GM12878 (cell line): Measurements from ENCODE around the gene CD34. TPM values are rescaled to one million over a fixed set of nuclear protein-coding genes. Genes with fewer than 3 reads are reported as not detected.

Source experiments
- ATAC-seq: fragments of 200-7000 bp; cut with Tn5 transposase; 3 replicates; pipeline ENCODE4 v1.9.1; 2020; ENCODE audit warnings: mild to moderate bottlenecking, moderate library complexity
- BruUV-seq: library from RNA; stranded (reverse); fragments of 400-500 nt; replicated peaks from 2 replicates; lab custom pipeline; 2021; lab: Mats Ljungman, UMichigan
- CTCF ChIA-PET: fragments of 300-600 bp; sonication (Branson Sonifier 250); formaldehyde crosslinking; extraction: SDS; loops from one replicate; lab custom pipeline; 2021; ENCODE audit warnings: inconsistent platforms; lab: Yijun Ruan, JAX
- POLR2A ChIA-PET: fragments of 350-600 bp; formaldehyde crosslinking; extraction: SDS; loops from one replicate; lab custom pipeline; 2021; ENCODE audit warnings: inconsistent platforms; lab: Charles Lee
- RAD21 ChIA-PET: fragments of 300-600 bp; sonication (Branson Sonifier 250); formaldehyde crosslinking; loops from one replicate; lab custom pipeline; 2023; ENCODE audit warnings: antibody characterized with exemption; ENCODE audit not compliant: unreplicated experiment; lab: Charles Lee
- SMC1A ChIA-PET: fragments of 300-600 bp; sonication (Branson Sonifier 250); formaldehyde crosslinking; loops from one replicate; lab custom pipeline; 2023; ENCODE audit not compliant: unreplicated experiment, uncharacterized antibody; lab: Charles Lee
- DNase-seq: peaks from one replicate; pipeline ENCODE4 v3.0.0-alpha.2; 2011; ENCODE audit warnings: low read depth, low spot score
- FAIRE-seq: peaks from 3 replicates; lab custom pipeline; 2011; peaks lifted over from hg19 to GRCh38; lab: Jason Lieb, UNC
- H2AFZ ChIP-seq: 2 replicates; pipeline ENCODE4 v1.6.0; 2011; ENCODE audit warnings: low read depth, low read length, control low read depth; ENCODE audit not compliant: control insufficient read depth
- H3K27ac ChIP-seq: 2 replicates; pipeline ENCODE4 v1.5.1; 2011; ENCODE audit warnings: control low read depth; ENCODE audit not compliant: control insufficient read depth, insufficient read depth
- H3K27me3 ChIP-seq, 2 experiments: replicated peaks in 1 of 2; 2 replicates each; pipeline versions ENCODE4 v1.6.0 to v1.6.1; 2011; ENCODE audit warnings: low read length in 1 of 2; ENCODE audit not compliant: control insufficient read depth in 2 of 2, insufficient read depth in 2 of 2
- H3K36me3 ChIP-seq, 2 experiments: 2 replicates each; pipeline ENCODE4 v1.5.1; 2011; ENCODE audit warnings: low read length in 1 of 2; ENCODE audit not compliant: control insufficient read depth in 2 of 2, insufficient read depth in 2 of 2
- H3K4me1 ChIP-seq: 2 replicates; pipeline ENCODE4 v1.6.1; 2011; ENCODE audit warnings: mild to moderate bottlenecking, low read length, moderate library complexity, mixed read lengths; ENCODE audit not compliant: control insufficient read depth, insufficient read depth
- H3K4me2 ChIP-seq: 2 replicates; pipeline ENCODE4 v1.6.0; 2011; ENCODE audit warnings: control low read depth; ENCODE audit not compliant: control insufficient read depth, insufficient read depth
- H3K4me3 ChIP-seq: fragments of 200-600 bp; sonication (generic); 2 replicates; pipeline ENCODE4 v1.5.1; 2016
- H3K79me2 ChIP-seq: 2 replicates; pipeline ENCODE4 v1.6.0; 2011; ENCODE audit warnings: low read length; ENCODE audit not compliant: control insufficient read depth, insufficient read depth
- H3K9ac ChIP-seq: 2 replicates; pipeline ENCODE4 v1.8.0; 2011; ENCODE audit warnings: low read length, control low read depth, mixed read lengths; ENCODE audit not compliant: control insufficient read depth, insufficient read depth
- H3K9me3 ChIP-seq: replicated peaks from 3 replicates; pipeline ENCODE4 v1.5.1; 2011; ENCODE audit warnings: mild to moderate bottlenecking, low read length; ENCODE audit not compliant: control insufficient read depth, insufficient read depth
- H4K20me1 ChIP-seq: 2 replicates; pipeline ENCODE4 v1.6.0; 2011; ENCODE audit not compliant: control insufficient read depth, insufficient read depth
- BACH1 ChIP-seq: fragments of 450-650 bp; IDR thresholded peaks from 2 replicates; pipeline ENCODE4 v1.6.1; 2017; ENCODE audit warnings: mild to moderate bottlenecking, borderline replicate concordance
- IRF4 ChIP-seq: IDR thresholded peaks from 2 replicates; pipeline ENCODE4 v1.6.1; 2011; ENCODE audit warnings: low read depth, low read length
- MXI1 ChIP-seq: fragments of 150-350 bp; IDR thresholded peaks from 2 replicates; pipeline ENCODE4 v1.6.1; 2011; ENCODE audit warnings: low read depth, mild to moderate bottlenecking, inconsistent platforms, low read length, improper control_type of control experiment
- NFIC ChIP-seq: IDR thresholded peaks from 2 replicates; pipeline ENCODE4 v1.6.1; 2012; ENCODE audit warnings: low read depth, mild to moderate bottlenecking, inconsistent platforms, low read length, moderate library complexity
- POU2F2 ChIP-seq: IDR thresholded peaks from 3 replicates; pipeline ENCODE4 v1.6.1; 2011; ENCODE audit warnings: low read depth, mild to moderate bottlenecking, low read length, borderline replicate concordance
- WGBS: methylation state at CpG from one replicate; pipeline ENCODE4 v1.1.6; 2016; ENCODE audit warnings: low lambda C conversion rate; ENCODE audit not compliant: insufficient replicate concordance, insufficient coverage; ENCODE audit errors: missing lambda C conversion rate; 5-methylcytosine and 5-hydroxymethylcytosine counted together
- in situ Hi-C: fragments of 300-500 bp; cut with MboI; formaldehyde crosslinking; loops from 9 replicates; pipeline ENCODE4 v1.14.3; 2018; ENCODE audit warnings: mixed read lengths
- intact Hi-C: fragments of 100-400 bp; cut with micrococcal nuclease; formaldehyde crosslinking; loops from one replicate; pipeline ENCODE4 v1.14.2; 2022; ENCODE audit not compliant: unreplicated experiment
- polyA plus RNA-seq, 11 experiments: library from polyadenylated mRNA; depleted of rRNA in 4 of 11; unstranded in 6 of 11; stranded (reverse) in 5 of 11; fragments of >200 nt; fragmentation: Nextera tagmentation in 4 of 11; fragmentation: Illumina TruSeq in 1 of 11; extraction: Ambion mirVana in 4 of 11; extraction: Trizol in 1 of 11; gene quantifications; 1 replicate in 1 of 11; 2 replicates in 10 of 11; pipeline versions ENCODE4 v1.2.1 to v1.2.3, GENCODE V29; 2011 to 2016; ENCODE audit warnings: inconsistent platforms in 2 of 11, missing spikeins in 2 of 11, low read depth in 1 of 11
- total RNA-seq, 4 experiments: library from RNA; depleted of rRNA in 3 of 4; stranded (reverse); fragments of >200 nt in 3 of 4; fragmentation: Illumina TruSeq in 1 of 4; extraction: Trizol in 1 of 4; gene quantifications; 2 replicates each; pipeline versions ENCODE4 v1.2.1 to v1.2.3, GENCODE V29; 2013 to 2021
- TF ChIP-seq, protein P1 (sequence below): fragments of 450-650 bp; formaldehyde crosslinking; IDR thresholded peaks from 2 replicates; pipeline ENCODE4 v1.4.0; 2022; ENCODE audit warnings: mild to moderate bottlenecking, moderate library complexity
- TF ChIP-seq, protein P2 (sequence below): IDR thresholded peaks from 2 replicates; pipeline ENCODE4 v1.6.1; 2012; ENCODE audit warnings: low read length, inconsistent platforms
- TF ChIP-seq, protein P3 (sequence below): fragments of 450-650 bp; IDR thresholded peaks from 2 replicates; pipeline ENCODE4 v1.6.1; 2016; ENCODE audit warnings: mild to moderate bottlenecking, moderate library complexity, borderline replicate concordance
- TF ChIP-seq, protein P4 (sequence below), 3 experiments: IDR thresholded peaks in 2 of 3; conservative IDR thresholded peaks in 1 of 3; 2 replicates each; pipeline ENCODE4 v1.5.1; 2011; ENCODE audit warnings: low read depth in 3 of 3, low read length in 3 of 3, mild to moderate bottlenecking in 3 of 3, control low read depth in 2 of 3, moderate library complexity in 2 of 3, inconsistent platforms in 1 of 3, mixed read lengths in 1 of 3; ENCODE audit not compliant: control insufficient read depth in 2 of 3, insufficient read depth in 1 of 3; ENCODE audit errors: extremely low read depth in 1 of 3

Gene CD34
- total and polyA plus RNA-seq, 10 of the 15 experiments (the other 5 are each of a cell fraction or from before 2014, with no cell fraction given): under 0.01 to 0.08 (median 0.02) TPM; not detected in 6

DNA sequence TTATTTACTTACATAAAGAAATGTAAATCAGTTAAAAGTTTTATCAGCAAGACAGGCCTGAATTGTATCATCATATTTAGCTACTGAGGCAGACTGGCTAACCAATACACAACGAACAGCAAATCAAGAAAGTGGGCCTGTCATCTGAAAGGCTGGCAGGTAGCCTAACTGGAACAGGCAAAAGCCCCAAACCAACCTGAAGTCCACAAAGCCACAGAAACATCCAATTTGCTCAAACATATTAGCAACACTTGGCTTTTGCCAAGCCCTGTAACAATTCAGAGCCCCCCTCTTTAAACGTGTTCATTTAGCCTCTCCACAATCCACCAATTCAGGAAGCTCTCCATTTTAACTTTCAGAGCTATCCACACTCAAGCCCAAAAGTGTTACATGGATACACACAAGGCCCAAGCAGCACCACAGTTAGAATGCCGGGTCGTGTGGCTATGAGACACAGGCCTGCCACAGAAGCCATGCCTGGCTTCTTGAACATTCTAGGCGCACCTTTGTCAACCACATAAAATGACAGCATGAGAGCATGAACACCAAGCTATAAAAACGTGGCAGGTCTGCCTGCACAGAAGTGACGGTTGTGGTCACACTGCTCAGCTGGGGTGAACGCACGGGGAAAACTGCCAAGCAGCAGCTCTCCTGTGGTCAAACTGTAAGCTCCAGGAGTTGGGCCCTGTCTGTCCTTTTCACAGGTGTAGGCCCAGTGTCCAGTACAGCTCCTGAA, 49.3 kb downstream of the CD34 start:
- Histone ChIP-seq H3K4me3 (no peak overlapping the region; the same call in 1 of the 2 replicates), H3K79me2 (peaks cover 2% of the 10 kb centered on the region), H3K9me3 (no peaks in the 10 kb centered on the region), H2AFZ (peak overlapping the region; percentile 32; the same call in 1 of the 2 replicates), H3K27me3 (no peaks in the 10 kb centered on the region), H3K36me3 (peaks cover 0 to 9% of the 10 kb centered on the region in 2 experiments; a peak in 3 of 4 replicates), H4K20me1 (no peaks in the 10 kb centered on the region), H3K27ac (peak overlapping the region; percentile 61), H3K4me2 (peak overlapping the region; percentile 75), H3K9ac (peak overlapping the region; percentile 7; the same call in 1 of the 2 replicates), H3K4me1 (peaks cover 36% of the 10 kb centered on the region)
- POLR2A ChIA-PET: interaction anchor here (0.7 to 22.9 kb wide), 7 partner anchors 11 to 35 kb away, joined by 3 to 620 read pairs (median 8); no protein-coding TSS in a partner anchor
- FAIRE-seq (no peak), DNase-seq (peak; percentile 44), ATAC-seq (peak; percentile 67)
- intact Hi-C loops (loop anchor here (5.0 kb wide), 1 partner anchor 104 kb away; no protein-coding TSS in a partner anchor), in situ Hi-C loops (no loop called here)
- RAD21 ChIA-PET: interaction anchor here (1.0 to 16.7 kb wide), 11 partner anchors 8 to 101 kb away, joined by 3 to 265 read pairs (median 5); no protein-coding TSS in a partner anchor
- SMC1A ChIA-PET: interaction anchor here (0.7 to 21.3 kb wide), 12 partner anchors 9 to 85 kb away, joined by 3 to 444 read pairs (median 9); no protein-coding TSS in a partner anchor
- 76% methylated on average over 9 of the region's 9 CpGs for WGBS
- no TSS peak for BruUV-seq
- CTCF ChIA-PET: interaction anchor here (1.1 to 17.7 kb wide), 7 partner anchors 8 to 64 kb away, joined by 4 to 821 read pairs (median 10); no protein-coding TSS in a partner anchor
- TF ChIP-seq IRF4 (no peak), NFIC (no peak; the same call in 1 of the 2 replicates), MXI1 (peak; percentile 95), BACH1 (no peak), POU2F2 (no peak)
- TF ChIP-seq, protein P1, sequence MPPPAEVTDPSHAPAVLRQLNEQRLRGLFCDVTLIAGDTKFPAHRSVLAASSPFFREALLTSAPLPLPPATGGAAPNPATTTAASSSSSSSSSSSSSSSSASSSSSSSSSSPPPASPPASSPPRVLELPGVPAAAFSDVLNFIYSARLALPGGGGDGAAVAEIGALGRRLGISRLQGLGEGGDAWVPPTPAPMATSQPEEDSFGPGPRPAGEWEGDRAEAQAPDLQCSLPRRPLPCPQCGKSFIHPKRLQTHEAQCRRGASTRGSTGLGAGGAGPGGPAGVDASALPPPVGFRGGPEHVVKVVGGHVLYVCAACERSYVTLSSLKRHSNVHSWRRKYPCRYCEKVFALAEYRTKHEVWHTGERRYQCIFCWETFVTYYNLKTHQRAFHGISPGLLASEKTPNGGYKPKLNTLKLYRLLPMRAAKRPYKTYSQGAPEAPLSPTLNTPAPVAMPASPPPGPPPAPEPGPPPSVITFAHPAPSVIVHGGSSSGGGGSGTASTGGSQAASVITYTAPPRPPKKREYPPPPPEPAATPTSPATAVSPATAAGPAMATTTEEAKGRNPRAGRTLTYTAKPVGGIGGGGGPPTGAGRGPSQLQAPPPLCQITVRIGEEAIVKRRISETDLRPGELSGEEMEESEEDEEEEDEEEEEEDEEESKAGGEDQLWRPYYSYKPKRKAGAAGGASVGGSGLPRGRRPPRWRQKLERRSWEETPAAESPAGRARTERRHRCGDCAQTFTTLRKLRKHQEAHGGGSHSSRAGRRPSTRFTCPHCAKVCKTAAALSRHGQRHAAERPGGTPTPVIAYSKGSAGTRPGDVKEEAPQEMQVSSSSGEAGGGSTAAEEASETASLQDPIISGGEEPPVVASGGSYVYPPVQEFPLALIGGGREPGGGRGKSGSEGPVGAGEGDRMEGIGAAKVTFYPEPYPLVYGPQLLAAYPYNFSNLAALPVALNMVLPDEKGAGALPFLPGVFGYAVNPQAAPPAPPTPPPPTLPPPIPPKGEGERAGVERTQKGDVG (CRISPR knock-in tag): no peak
- TF ChIP-seq, protein P2, sequence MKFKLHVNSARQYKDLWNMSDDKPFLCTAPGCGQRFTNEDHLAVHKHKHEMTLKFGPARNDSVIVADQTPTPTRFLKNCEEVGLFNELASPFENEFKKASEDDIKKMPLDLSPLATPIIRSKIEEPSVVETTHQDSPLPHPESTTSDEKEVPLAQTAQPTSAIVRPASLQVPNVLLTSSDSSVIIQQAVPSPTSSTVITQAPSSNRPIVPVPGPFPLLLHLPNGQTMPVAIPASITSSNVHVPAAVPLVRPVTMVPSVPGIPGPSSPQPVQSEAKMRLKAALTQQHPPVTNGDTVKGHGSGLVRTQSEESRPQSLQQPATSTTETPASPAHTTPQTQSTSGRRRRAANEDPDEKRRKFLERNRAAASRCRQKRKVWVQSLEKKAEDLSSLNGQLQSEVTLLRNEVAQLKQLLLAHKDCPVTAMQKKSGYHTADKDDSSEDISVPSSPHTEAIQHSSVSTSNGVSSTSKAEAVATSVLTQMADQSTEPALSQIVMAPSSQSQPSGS: no peak
- TF ChIP-seq, protein P3, sequence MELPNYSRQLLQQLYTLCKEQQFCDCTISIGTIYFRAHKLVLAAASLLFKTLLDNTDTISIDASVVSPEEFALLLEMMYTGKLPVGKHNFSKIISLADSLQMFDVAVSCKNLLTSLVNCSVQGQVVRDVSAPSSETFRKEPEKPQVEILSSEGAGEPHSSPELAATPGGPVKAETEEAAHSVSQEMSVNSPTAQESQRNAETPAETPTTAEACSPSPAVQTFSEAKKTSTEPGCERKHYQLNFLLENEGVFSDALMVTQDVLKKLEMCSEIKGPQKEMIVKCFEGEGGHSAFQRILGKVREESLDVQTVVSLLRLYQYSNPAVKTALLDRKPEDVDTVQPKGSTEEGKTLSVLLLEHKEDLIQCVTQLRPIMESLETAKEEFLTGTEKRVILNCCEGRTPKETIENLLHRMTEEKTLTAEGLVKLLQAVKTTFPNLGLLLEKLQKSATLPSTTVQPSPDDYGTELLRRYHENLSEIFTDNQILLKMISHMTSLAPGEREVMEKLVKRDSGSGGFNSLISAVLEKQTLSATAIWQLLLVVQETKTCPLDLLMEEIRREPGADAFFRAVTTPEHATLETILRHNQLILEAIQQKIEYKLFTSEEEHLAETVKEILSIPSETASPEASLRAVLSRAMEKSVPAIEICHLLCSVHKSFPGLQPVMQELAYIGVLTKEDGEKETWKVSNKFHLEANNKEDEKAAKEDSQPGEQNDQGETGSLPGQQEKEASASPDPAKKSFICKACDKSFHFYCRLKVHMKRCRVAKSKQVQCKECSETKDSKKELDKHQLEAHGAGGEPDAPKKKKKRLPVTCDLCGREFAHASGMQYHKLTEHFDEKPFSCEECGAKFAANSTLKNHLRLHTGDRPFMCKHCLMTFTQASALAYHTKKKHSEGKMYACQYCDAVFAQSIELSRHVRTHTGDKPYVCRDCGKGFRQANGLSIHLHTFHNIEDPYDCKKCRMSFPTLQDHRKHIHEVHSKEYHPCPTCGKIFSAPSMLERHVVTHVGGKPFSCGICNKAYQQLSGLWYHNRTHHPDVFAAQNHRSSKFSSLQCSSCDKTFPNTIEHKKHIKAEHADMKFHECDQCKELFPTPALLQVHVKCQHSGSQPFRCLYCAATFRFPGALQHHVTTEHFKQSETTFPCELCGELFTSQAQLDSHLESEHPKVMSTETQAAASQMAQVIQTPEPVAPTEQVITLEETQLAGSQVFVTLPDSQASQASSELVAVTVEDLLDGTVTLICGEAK: no peak
- TF ChIP-seq, protein P4, sequence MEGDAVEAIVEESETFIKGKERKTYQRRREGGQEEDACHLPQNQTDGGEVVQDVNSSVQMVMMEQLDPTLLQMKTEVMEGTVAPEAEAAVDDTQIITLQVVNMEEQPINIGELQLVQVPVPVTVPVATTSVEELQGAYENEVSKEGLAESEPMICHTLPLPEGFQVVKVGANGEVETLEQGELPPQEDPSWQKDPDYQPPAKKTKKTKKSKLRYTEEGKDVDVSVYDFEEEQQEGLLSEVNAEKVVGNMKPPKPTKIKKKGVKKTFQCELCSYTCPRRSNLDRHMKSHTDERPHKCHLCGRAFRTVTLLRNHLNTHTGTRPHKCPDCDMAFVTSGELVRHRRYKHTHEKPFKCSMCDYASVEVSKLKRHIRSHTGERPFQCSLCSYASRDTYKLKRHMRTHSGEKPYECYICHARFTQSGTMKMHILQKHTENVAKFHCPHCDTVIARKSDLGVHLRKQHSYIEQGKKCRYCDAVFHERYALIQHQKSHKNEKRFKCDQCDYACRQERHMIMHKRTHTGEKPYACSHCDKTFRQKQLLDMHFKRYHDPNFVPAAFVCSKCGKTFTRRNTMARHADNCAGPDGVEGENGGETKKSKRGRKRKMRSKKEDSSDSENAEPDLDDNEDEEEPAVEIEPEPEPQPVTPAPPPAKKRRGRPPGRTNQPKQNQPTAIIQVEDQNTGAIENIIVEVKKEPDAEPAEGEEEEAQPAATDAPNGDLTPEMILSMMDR (IDR thresholded peaks at IDR 0.05 in 2 of 3, conservative IDR thresholded peaks at IDR 0.05 in 1 of 3; ENCODE audit: control insufficient read depth in 2 of 3, extremely low read depth in 1 of 3, insufficient read depth in 1 of 3, low read depth in 3 of 3, low read length in 3 of 3): no peak
